ENCODE data around the gene TUBG1. TPM values are rescaled to one million over a fixed set of nuclear protein-coding genes. Genes with fewer than 3 reads are reported as not detected.

The TUBG1 gene
- total and polyA plus RNA-seq, 2 of the 4 experiments (the other 2 are of a cell fraction): 38.9 to 94.5 TPM

DNA sequence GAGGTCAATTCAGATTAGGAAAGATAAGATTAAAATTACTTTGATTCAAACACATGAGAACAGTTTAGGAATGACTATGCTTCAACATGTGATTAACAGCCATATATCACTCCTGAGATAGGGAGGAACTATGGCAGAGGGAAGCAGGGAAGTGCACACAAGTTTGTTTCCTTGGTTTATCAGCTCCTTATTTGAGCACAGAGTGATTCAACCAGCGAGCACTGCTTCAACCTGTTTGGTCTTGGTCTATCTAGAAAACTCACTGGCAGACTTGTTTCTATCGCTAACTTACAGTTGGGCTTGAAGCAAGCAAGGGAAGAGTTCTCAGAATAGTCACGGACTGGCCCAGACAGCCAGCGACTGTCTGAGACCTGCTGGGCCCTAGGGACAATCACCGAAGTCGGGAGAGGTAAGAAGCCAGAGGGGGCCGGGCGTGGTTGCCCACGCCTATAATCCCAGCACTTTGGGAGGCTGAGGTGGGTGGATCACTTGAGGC lies 23.5 kb downstream of the TUBG1 start:
- dilution Hi-C loops (cut with HindIII; ENCODE audit: low sequenced_read_pairs, unreplicated experiment): no loop called here
- Histone ChIP-seq H3K9me1 (ENCODE audit: insufficient read depth, low read length) (no peaks in the 10 kb centered on the region), H3K4me1 (ENCODE audit: control insufficient read depth, insufficient read depth, low read length) (no peaks in the 10 kb centered on the region), H3K4ac (ENCODE audit: low read depth, low read length) (no peak overlapping the region), H3K4me3 (ENCODE audit: insufficient read depth, low read depth, low read length) (no peak overlapping the region), H3K9ac (ENCODE audit: low read depth, low read length) (no peak overlapping the region), H3K27ac (ENCODE audit: insufficient read depth, low read length) (no peak overlapping the region), H3K79me1 (ENCODE audit: low read depth in 1 of 2, low read length in 2 of 2) (no peaks in the 10 kb centered on the region), H2BK5ac (ENCODE audit: low read depth, low read length, poor library complexity, severe bottlenecking) (no peak overlapping the region), H3K27me3 (ENCODE audit: control insufficient read depth, insufficient read depth, low read length) (peaks cover 12% of the 10 kb centered on the region), H2AFZ (replicated peaks; ENCODE audit: low read length, poor library complexity) (peak overlapping the region; percentile 32), H4K8ac (ENCODE audit: low read depth in 2 of 2, low read length in 2 of 2) (no peak overlapping the region), H2BK120ac (ENCODE audit: low read depth, low read length) (no peak overlapping the region), H3K14ac (replicated peaks; ENCODE audit: low read depth, low read length) (no peak overlapping the region), H4K20me1 (ENCODE audit: insufficient read depth, low read length) (no peaks in the 10 kb centered on the region), H3K4me2 (ENCODE audit: low read depth, low read length) (no peak overlapping the region), H3K23ac (ENCODE audit: low read depth, low read length) (0 out of 2 replicates have a peak overlapping the region, but pooled peaks have one; percentile 49), H3K18ac (ENCODE audit: low read depth, low read length) (no peak overlapping the region), H3K56ac (ENCODE audit: extremely low read depth, insufficient read depth, low read length) (no peak overlapping the region), H4K5ac (ENCODE audit: low read depth, low read length) (no peak overlapping the region), H2BK15ac (ENCODE audit: low read depth, low read length) (no peak overlapping the region), H2BK20ac (ENCODE audit: low read depth, low read length) (no peak overlapping the region), H2AK9ac (replicated peaks; ENCODE audit: low read depth, low read length, poor library complexity) (no peak overlapping the region), H4K91ac (ENCODE audit: insufficient read depth, low read depth, low read length) (no peak overlapping the region), H3K36me3 (ENCODE audit: control insufficient read depth, insufficient read depth, low read length) (no peaks in the 10 kb centered on the region), H2AK5ac (ENCODE audit: low read depth, low read length) (no peak overlapping the region), H3K9me3 (ENCODE audit: control insufficient read depth, insufficient read depth, low read length) (no peaks in the 10 kb centered on the region)
- 88% methylated on average over 6 of the region's 9 CpGs; no CpG with 5 or more reads in 1 of the 2 experiments for WGBS, 2 experiments (ENCODE audit: extremely low coverage in 2 of 2, insufficient read length in 1 of 2)
- ChIA-PET POLR2A (ENCODE audit: unreplicated experiment) (no interaction called here), CTCF (no interaction called here)
- ATAC-seq (ENCODE audit: low read depth) (no peak), DNase-seq (no peak)
- in situ Hi-C loops (cut with MboI; ENCODE audit: low sequenced_read_pairs): no loop called here
- BruUV-seq (replicated peaks): no TSS peak
- intact Hi-C loops (cut with micrococcal nuclease): no loop called here
- TF ChIP-seq CHD1 (IDR thresholded peaks at IDR 0.05; ENCODE audit: low read depth, low read length): no peak
